Panc1 (cell line): ENCODE data around the gene CARF. TPM values are rescaled to one million over a fixed set of nuclear protein-coding genes. Genes with fewer than 3 reads are reported as not detected.

Source experiments
- ATAC-seq: fragments of 200-7000 bp; cut with Tn5 transposase; 2 replicates; pipeline ENCODE4 v1.9.1; 2020; ENCODE audit warnings: mild to moderate bottlenecking, moderate library complexity
- BruUV-seq: library from RNA; stranded (reverse); fragments of 400-500 nt; replicated peaks from 2 replicates; lab custom pipeline; 2021; lab: Mats Ljungman, UMichigan
- CTCF ChIA-PET: fragments of 300-600 bp; sonication (Branson Sonifier 250); formaldehyde crosslinking; loops from one replicate; lab custom pipeline; 2022; ENCODE audit warnings: antibody characterized with exemption; lab: Charles Lee
- POLR2A ChIA-PET: fragments of 300-600 bp; sonication (Branson Sonifier 250); formaldehyde crosslinking; loops from one replicate; lab custom pipeline; 2022; ENCODE audit warnings: antibody characterized with exemption; lab: Charles Lee
- DNase-seq: peaks from one replicate; pipeline ENCODE4 v3.0.0-alpha.2; 2010; ENCODE audit warnings: low read depth, low spot score
- H3K27ac ChIP-seq: 2 replicates; pipeline ENCODE4 v1.5.1; 2011; ENCODE audit warnings: mild to moderate bottlenecking, low read length, inconsistent platforms
- H3K27me3 ChIP-seq: fragments of 200-500 bp; sonication (Bioruptor generic); 2 replicates; pipeline ENCODE4 v1.6.0; 2014; ENCODE audit warnings: low read length, inconsistent platforms; ENCODE audit not compliant: control insufficient read depth, insufficient read depth
- H3K36me3 ChIP-seq: fragments of 200-500 bp; sonication (Bioruptor generic); 2 replicates; pipeline ENCODE4 v1.5.1; 2014; ENCODE audit warnings: inconsistent platforms, mild to moderate bottlenecking, low read length, moderate library complexity; ENCODE audit not compliant: control insufficient read depth, insufficient read depth
- H3K4me1 ChIP-seq: 2 replicates; pipeline ENCODE4 v1.5.1; 2011; ENCODE audit warnings: inconsistent platforms, mild to moderate bottlenecking, low read length, moderate library complexity; ENCODE audit not compliant: control insufficient read depth, insufficient read depth
- H3K4me3 ChIP-seq, 2 experiments: 2 replicates each; pipeline ENCODE4 v1.5.1; 2011 to 2012; ENCODE audit warnings: low read depth in 2 of 2, low read length in 2 of 2, mild to moderate bottlenecking in 2 of 2, inconsistent platforms in 1 of 2, moderate library complexity in 1 of 2
- H3K9me3 ChIP-seq: fragments of 200-500 bp; sonication (Bioruptor generic); 2 replicates; pipeline ENCODE4 v1.5.1; 2014; ENCODE audit warnings: low read depth, mild to moderate bottlenecking, inconsistent platforms, low read length, moderate library complexity; ENCODE audit not compliant: control insufficient read depth, insufficient read depth
- CTCF ChIP-seq: fragments of 450-650 bp; IDR thresholded peaks from 2 replicates; pipeline ENCODE4 v1.5.1; 2017; ENCODE audit warnings: mild to moderate bottlenecking
- POLR2AphosphoS5 ChIP-seq: IDR thresholded peaks from 2 replicates; pipeline ENCODE4 v1.6.1; 2012; ENCODE audit warnings: mild to moderate bottlenecking, low read depth, low read length, moderate library complexity
- REST ChIP-seq, 2 experiments: IDR thresholded peaks; 2 replicates each; pipeline ENCODE4 v1.6.1; 2011 to 2012; ENCODE audit warnings: low read depth in 2 of 2, control low read depth in 1 of 2, low read length in 1 of 2, mild to moderate bottlenecking in 1 of 2, moderate library complexity in 1 of 2; ENCODE audit not compliant: insufficient read depth in 1 of 2
- SIN3A ChIP-seq: IDR thresholded peaks from 2 replicates; pipeline ENCODE4 v1.6.1; 2012; ENCODE audit warnings: low read depth, mild to moderate bottlenecking, low read length, moderate library complexity, borderline replicate concordance; ENCODE audit not compliant: insufficient read depth
- TCF7L2 ChIP-seq: IDR thresholded peaks from 2 replicates; pipeline ENCODE4 v1.6.1; 2011; ENCODE audit warnings: mild to moderate bottlenecking, low read depth, low read length, inconsistent platforms
- in situ Hi-C: cut with HindIII; loops from 2 replicates; pipeline ENCODE4 v1.10.0; 2016; ENCODE audit warnings: low sequenced_read_pairs, low pct_unique_long_range_greater_than_20kb
- intact Hi-C: fragments of 100-400 bp; cut with micrococcal nuclease; formaldehyde crosslinking; loops from one replicate; pipeline ENCODE4 v1.10.0; 2022; ENCODE audit not compliant: unreplicated experiment
- total RNA-seq: library from RNA; stranded (reverse); gene quantifications from one replicate; pipeline ENCODE4 v1.2.1, GENCODE V29; 2021; ENCODE audit not compliant: unreplicated experiment

CARF gene
- total RNA-seq, 1 experiment from 2014 or later = 8.0 TPM

GRCh38 chr2:202870431-202871299, 41.4 kb upstream of the CARF start:
- ATAC-seq = peak; percentile 89
- intact Hi-C loops (loop anchor here (10.0 kb wide), 1 partner anchor 296 kb away; no protein-coding TSS in a partner anchor), in situ Hi-C loops (no loop called here)
- CTCF ChIA-PET = interaction anchor here (0.5 kb wide), 1 partner anchor 296 kb away, joined by 4 read pairs; no protein-coding TSS in a partner anchor
- DNase-seq = peak; percentile 55
- H3K27ac ChIP-seq = peak overlapping the region; percentile 81
- H3K4me3 ChIP-seq = peak overlapping the region; percentile 55 to 82
- H3K4me1 ChIP-seq = peaks cover 5% of the 10 kb centered on the region; the same call in 1 of the 2 replicates
- no peaks in the 10 kb centered on the region for H3K36me3 ChIP-seq
- BruUV-seq = no TSS peak
- H3K9me3 ChIP-seq = no peaks in the 10 kb centered on the region
- TF ChIP-seq CTCF = peak; percentile 73
- no peak for TF ChIP-seq SIN3A
- POLR2A ChIA-PET = no interaction called here
- no peaks in the 10 kb centered on the region for H3K27me3 ChIP-seq

GRCh38 chr2:202871300-202872141, 40.6 kb upstream of the CARF start, which contains the start of gene ICA1L:
ICA1L (minus strand) TSS chr2:202871766; CDS start chr2:202829009, 42,757 bp downstream.
- ATAC-seq = peak; percentile 87
- Histone ChIP-seq H3K27me3 (no peaks in the 10 kb centered on the region), H3K4me3 (peak within 1 kb of the TSS; percentile 55 to 82), H3K4me1 (peaks cover 5% of the 10 kb centered on the region; the same call in 1 of the 2 replicates), H3K36me3 (no peaks in the 10 kb centered on the region), H3K9me3 (no peaks in the 10 kb centered on the region), H3K27ac (peak within 1 kb of the TSS; percentile 81)
- POLR2A ChIA-PET = interaction anchor here (0.5 kb wide), 1 partner anchor 580 kb away, joined by 3 read pairs; no protein-coding TSS in a partner anchor
- DNase-seq = no peak
- no TSS peak for BruUV-seq
- intact Hi-C loops = loop anchor here (10.0 kb wide), 1 partner anchor 297 kb away; no protein-coding TSS in a partner anchor
- CTCF ChIA-PET = interaction anchor here (0.6 kb wide), 1 partner anchor 974 kb away, joined by 10 read pairs; no protein-coding TSS in a partner anchor
- no peak; the same call in 1 of the 2 replicates for TF ChIP-seq SIN3A
- in situ Hi-C loops = no loop called here

GRCh38 chr2:202877699-202878098, 34.4 kb upstream of the CARF start:
- no TSS peak for BruUV-seq
- in situ Hi-C loops = no loop called here
- TF ChIP-seq SIN3A (no peak), REST (IDR thresholded peaks at IDR 0.05; ENCODE audit: insufficient read depth in 1 of 2, low read depth in 2 of 2, low read length in 1 of 2) (no peak), CTCF (no peak), POLR2AphosphoS5 (no peak), TCF7L2 (no peak)

More at GRCh38 chr2:202877699-202878098, 34.4 kb upstream of the CARF start:
- DNase-seq (no peak), ATAC-seq (no peak)
- Histone ChIP-seq H3K9me3 (no peaks in the 10 kb centered on the region), H3K27me3 (no peaks in the 10 kb centered on the region), H3K36me3 (0 out of 2 replicates have a peak, but pooled peaks cover 3% of the 10 kb centered on the region), H3K4me1 (no peaks in the 10 kb centered on the region), H3K27ac (no peak overlapping the region), H3K4me3 (no peak overlapping the region)
- ChIA-PET POLR2A (no interaction called here), CTCF (no interaction called here)
- intact Hi-C loops = loop anchor here (10.0 kb wide), 1 partner anchor 303 kb away; no protein-coding TSS in a partner anchor
